Progenitor cell of endocrine pancreas (in vitro differentiated cells): ENCODE data around the gene ST6GALNAC4. TPM values are rescaled to one million over a fixed set of nuclear protein-coding genes. Genes with fewer than 3 reads are reported as not detected.

Experiments used
- DNase-seq: peaks from one replicate; pipeline ENCODE4 v3.0.0; 2021; ENCODE audit warnings: low spot score; ENCODE audit not compliant: unreplicated experiment
- H3K27ac Mint-ChIP-seq: 2 replicates; pipeline ENCODE4 v1.8.0; 2021; ENCODE audit warnings: mild to moderate bottlenecking, moderate library complexity, mixed read lengths
- H3K27me3 Mint-ChIP-seq: 2 replicates; pipeline ENCODE4 v1.8.0; 2021; ENCODE audit warnings: mixed read lengths
- H3K36me3 Mint-ChIP-seq: 2 replicates; pipeline ENCODE4 v1.8.0; 2022; ENCODE audit warnings: mixed read lengths; ENCODE audit not compliant: insufficient read depth
- H3K4me1 Mint-ChIP-seq: 2 replicates; pipeline ENCODE4 v1.8.0; 2021; ENCODE audit warnings: low read depth, mixed read lengths
- H3K4me3 Mint-ChIP-seq: 2 replicates; pipeline ENCODE4 v1.8.0; 2021; ENCODE audit warnings: low read depth, mild to moderate bottlenecking, moderate library complexity, mixed read lengths
- H3K9me3 Mint-ChIP-seq: 2 replicates; pipeline ENCODE4 v1.8.0; 2021; ENCODE audit warnings: low read depth, mixed read lengths
- total RNA-seq: library from RNA; stranded (reverse); gene quantifications from 2 replicates; pipeline ENCODE4 v1.2.1, GENCODE V29; 2021
- TF ChIP-seq, protein P1 (sequence below): fragments of 200-600 bp; sonication (generic); IDR thresholded peaks from one replicate; pipeline ENCODE4 v1.5.0; 2021; ENCODE audit warnings: antibody characterized with exemption, mild to moderate bottlenecking; ENCODE audit not compliant: unreplicated experiment

The ST6GALNAC4 gene
- total RNA-seq, 1 donor from 2014 or later = 7.7 TPM

GRCh38 chr9:127958728-127959127, 41.9 kb upstream of the ST6GALNAC4 start:
- Mint-ChIP-seq H3K27ac (no peak overlapping the region), H3K4me3 (no peak overlapping the region), H3K4me1 (peaks cover 19% of the 10 kb centered on the region), H3K27me3 (no peaks in the 10 kb centered on the region), H3K9me3 (peaks cover 2% of the 10 kb centered on the region), H3K36me3 (peaks cover 5% of the 10 kb centered on the region)
- TF ChIP-seq, protein P1, sequence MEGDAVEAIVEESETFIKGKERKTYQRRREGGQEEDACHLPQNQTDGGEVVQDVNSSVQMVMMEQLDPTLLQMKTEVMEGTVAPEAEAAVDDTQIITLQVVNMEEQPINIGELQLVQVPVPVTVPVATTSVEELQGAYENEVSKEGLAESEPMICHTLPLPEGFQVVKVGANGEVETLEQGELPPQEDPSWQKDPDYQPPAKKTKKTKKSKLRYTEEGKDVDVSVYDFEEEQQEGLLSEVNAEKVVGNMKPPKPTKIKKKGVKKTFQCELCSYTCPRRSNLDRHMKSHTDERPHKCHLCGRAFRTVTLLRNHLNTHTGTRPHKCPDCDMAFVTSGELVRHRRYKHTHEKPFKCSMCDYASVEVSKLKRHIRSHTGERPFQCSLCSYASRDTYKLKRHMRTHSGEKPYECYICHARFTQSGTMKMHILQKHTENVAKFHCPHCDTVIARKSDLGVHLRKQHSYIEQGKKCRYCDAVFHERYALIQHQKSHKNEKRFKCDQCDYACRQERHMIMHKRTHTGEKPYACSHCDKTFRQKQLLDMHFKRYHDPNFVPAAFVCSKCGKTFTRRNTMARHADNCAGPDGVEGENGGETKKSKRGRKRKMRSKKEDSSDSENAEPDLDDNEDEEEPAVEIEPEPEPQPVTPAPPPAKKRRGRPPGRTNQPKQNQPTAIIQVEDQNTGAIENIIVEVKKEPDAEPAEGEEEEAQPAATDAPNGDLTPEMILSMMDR = no peak
- no peak for DNase-seq

- Mint-ChIP-seq H3K4me3 (no peak overlapping the region), H3K27ac (no peak overlapping the region), H3K36me3 (peaks cover 5% of the 10 kb centered on the region), H3K4me1 (peaks cover 22% of the 10 kb centered on the region), H3K27me3 (no peaks in the 10 kb centered on the region), H3K9me3 (peaks cover 2% of the 10 kb centered on the region)
- DNase-seq = no peak
- TF ChIP-seq, protein P1 = peak; percentile 41
These were observed 38.6 kb upstream of the ST6GALNAC4 start for GRCh38 chr9:127955294-127956015.

GRCh38 chr9:127954831-127955293, 38.0 kb upstream of the ST6GALNAC4 start:
- Mint-ChIP-seq H3K27ac (no peak overlapping the region), H3K4me3 (no peak overlapping the region), H3K4me1 (peaks cover 22% of the 10 kb centered on the region)

DNA sequence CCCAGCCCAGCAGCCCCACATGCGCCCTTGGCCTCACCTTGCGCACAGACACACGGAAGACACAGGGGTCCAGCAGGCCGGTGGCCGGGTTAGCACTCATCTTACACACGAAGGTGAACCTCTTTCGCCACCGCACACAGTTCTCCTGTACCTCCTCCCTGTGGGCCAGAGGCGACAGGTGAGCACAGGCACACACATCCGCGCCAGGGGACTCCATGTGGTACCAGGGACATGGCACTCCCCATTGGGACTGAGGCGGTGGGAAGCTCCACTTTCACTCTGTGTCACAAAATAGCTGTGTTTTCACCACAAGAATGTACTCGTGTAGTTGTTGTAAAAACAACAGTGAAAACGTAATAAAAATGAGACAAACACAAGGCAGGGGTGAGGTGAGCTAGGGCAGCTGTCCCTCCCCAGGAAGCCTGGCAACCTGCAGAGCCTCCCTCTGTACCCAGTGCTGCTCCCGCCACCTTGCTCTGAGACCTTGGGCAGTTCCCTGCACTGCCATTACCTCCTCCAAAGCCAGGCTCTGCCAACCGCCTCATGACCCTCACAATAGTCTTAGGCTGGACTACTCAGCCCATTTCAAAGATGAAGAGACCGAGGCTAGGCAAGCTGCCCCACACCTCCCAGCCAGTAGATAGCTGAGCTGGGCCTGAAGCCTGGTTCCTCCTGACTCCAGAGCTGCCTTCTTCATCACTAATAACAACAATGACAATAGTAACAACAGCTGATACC, 37.1 kb upstream of the ST6GALNAC4 start:
- Mint-ChIP-seq H3K4me3 (no peak overlapping the region), H3K9me3 (peaks cover 2% of the 10 kb centered on the region)
- no peak for DNase-seq

More at GRCh38 chr9:127954831-127955293, 38.0 kb upstream of the ST6GALNAC4 start:
- H3K9me3 Mint-ChIP-seq = peaks cover 2% of the 10 kb centered on the region
- H3K27me3 Mint-ChIP-seq = no peaks in the 10 kb centered on the region
- TF ChIP-seq, protein P1 = no peak
- DNase-seq = no peak
- H3K36me3 Mint-ChIP-seq = peaks cover 5% of the 10 kb centered on the region

GRCh38 chr9:127953154-127953553, 36.3 kb upstream of the ST6GALNAC4 start:
- Mint-ChIP-seq H3K4me3 (no peak overlapping the region), H3K36me3 (peaks cover 4% of the 10 kb centered on the region)

More for the DNA sequence above, 37.1 kb upstream of the ST6GALNAC4 start:
- Mint-ChIP-seq H3K4me1 (peaks cover 22% of the 10 kb centered on the region), H3K27me3 (no peaks in the 10 kb centered on the region), H3K27ac (no peak overlapping the region), H3K36me3 (peaks cover 5% of the 10 kb centered on the region)
- TF ChIP-seq, protein P1 = no peak

More at GRCh38 chr9:127953154-127953553, 36.3 kb upstream of the ST6GALNAC4 start:
- Mint-ChIP-seq H3K27me3 (no peaks in the 10 kb centered on the region), H3K9me3 (peaks cover 2% of the 10 kb centered on the region), H3K27ac (no peak overlapping the region), H3K4me1 (peaks cover 22% of the 10 kb centered on the region)
- TF ChIP-seq, protein P1 = no peak
- DNase-seq = no peak
